Left ventricle myocardium inferior (tissue), 1 donor: ENCODE data around the gene GATA1. TPM values are rescaled to one million over a fixed set of nuclear protein-coding genes. Genes with fewer than 3 reads are reported as not detected.
"Not testable (repeated sequence)": the region's sequence is repeated elsewhere in the genome, so short reads cannot be mapped to it uniquely, and the experiment has no call there.

ENCODE experiments used
- DNase-seq: peaks from one replicate; pipeline ENCODE4 v3.0.0-alpha.2; 2020
- H3K27ac ChIP-seq: fragments of 200-600 bp; replicated peaks from 2 replicates; pipeline ENCODE4 v1.8.0; 2021
- H3K27me3 ChIP-seq: fragments of 200-600 bp; 2 replicates; pipeline ENCODE4 v1.8.0; 2021; ENCODE audit warnings: low read depth
- H3K36me3 ChIP-seq: fragments of 200-600 bp; 2 replicates; pipeline ENCODE4 v1.8.0; 2021
- H3K4me1 ChIP-seq: fragments of 200-600 bp; 2 replicates; pipeline ENCODE4 v1.8.0; 2021
- H3K4me3 ChIP-seq: fragments of 200-600 bp; 2 replicates; pipeline ENCODE4 v1.8.0; 2021; ENCODE audit warnings: mild to moderate bottlenecking, moderate library complexity
- H3K9me3 ChIP-seq: fragments of 200-600 bp; replicated peaks from 2 replicates; pipeline ENCODE4 v1.8.0; 2021
- intact Hi-C: fragments of 100-400 bp; cut with micrococcal nuclease; formaldehyde crosslinking; loops from one replicate; pipeline ENCODE4 v1.11.0; 2022
- total RNA-seq: library from RNA; stranded (reverse); fragmentation: NEBNext Ultra II Directional; extraction: Animal tissue kit (Norgen Biotek cat#: 25700); gene quantifications from one replicate; pipeline ENCODE4 v1.2.1, GENCODE V29; 2021
- TF ChIP-seq, protein P1 (sequence below): fragments of 200-600 bp; IDR thresholded peaks from 2 replicates; pipeline ENCODE4 v1.8.0; 2021; ENCODE audit warnings: antibody characterized with exemption, mild to moderate bottlenecking, borderline replicate concordance
- donor health status: DM: no; HTN: yes; CAD: no; lungs with severe emphysema.

GATA1 gene
- total RNA-seq, 1 donor from 2014 or later = not detected

- Histone ChIP-seq H3K27me3 (no peaks in the 10 kb centered on the region), H3K4me3 (no peak overlapping the region), H3K36me3 (peaks cover 46% of the 10 kb centered on the region), H3K4me1 (no peaks in the 10 kb centered on the region), H3K9me3 (no peaks in the 10 kb centered on the region), H3K27ac (no peak overlapping the region)
- DNase-seq = no peak
- TF ChIP-seq, protein P1, sequence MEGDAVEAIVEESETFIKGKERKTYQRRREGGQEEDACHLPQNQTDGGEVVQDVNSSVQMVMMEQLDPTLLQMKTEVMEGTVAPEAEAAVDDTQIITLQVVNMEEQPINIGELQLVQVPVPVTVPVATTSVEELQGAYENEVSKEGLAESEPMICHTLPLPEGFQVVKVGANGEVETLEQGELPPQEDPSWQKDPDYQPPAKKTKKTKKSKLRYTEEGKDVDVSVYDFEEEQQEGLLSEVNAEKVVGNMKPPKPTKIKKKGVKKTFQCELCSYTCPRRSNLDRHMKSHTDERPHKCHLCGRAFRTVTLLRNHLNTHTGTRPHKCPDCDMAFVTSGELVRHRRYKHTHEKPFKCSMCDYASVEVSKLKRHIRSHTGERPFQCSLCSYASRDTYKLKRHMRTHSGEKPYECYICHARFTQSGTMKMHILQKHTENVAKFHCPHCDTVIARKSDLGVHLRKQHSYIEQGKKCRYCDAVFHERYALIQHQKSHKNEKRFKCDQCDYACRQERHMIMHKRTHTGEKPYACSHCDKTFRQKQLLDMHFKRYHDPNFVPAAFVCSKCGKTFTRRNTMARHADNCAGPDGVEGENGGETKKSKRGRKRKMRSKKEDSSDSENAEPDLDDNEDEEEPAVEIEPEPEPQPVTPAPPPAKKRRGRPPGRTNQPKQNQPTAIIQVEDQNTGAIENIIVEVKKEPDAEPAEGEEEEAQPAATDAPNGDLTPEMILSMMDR = no peak
- intact Hi-C loops = no loop called here
Measured at GRCh38 chrX:48814722-48815121, 28.3 kb downstream of the GATA1 start.

- DNase-seq = no peak
- Histone ChIP-seq H3K4me3 (no peak overlapping the region), H3K36me3 (peaks cover 46% of the 10 kb centered on the region), H3K27ac (no peak overlapping the region), H3K27me3 (no peaks in the 10 kb centered on the region), H3K4me1 (no peaks in the 10 kb centered on the region), H3K9me3 (no peaks in the 10 kb centered on the region)
- TF ChIP-seq, protein P1 = no peak
- intact Hi-C loops = no loop called here
Measured at GRCh38 chrX:48815266-48815665, 28.9 kb downstream of the GATA1 start.

- Histone ChIP-seq H3K4me1 (no peaks in the 10 kb centered on the region), H3K36me3 (peaks cover 38% of the 10 kb centered on the region), H3K27ac (no peak overlapping the region), H3K4me3 (no peak overlapping the region), H3K27me3 (no peaks in the 10 kb centered on the region), H3K9me3 (no peaks in the 10 kb centered on the region)
- TF ChIP-seq, protein P1 = no peak
- intact Hi-C loops = no loop called here
- DNase-seq = no peak
Measured at GRCh38 chrX:48816014-48816810, 29.8 kb downstream of the GATA1 start.

GRCh38 chrX:48818098-48818497 is 31.7 kb downstream of the GATA1 start:
- no peak overlapping the region for H3K4me3 ChIP-seq
- peaks cover 38% of the 10 kb centered on the region for H3K36me3 ChIP-seq
- H3K27ac ChIP-seq = no peak overlapping the region
- no peaks in the 10 kb centered on the region for H3K9me3 ChIP-seq
- DNase-seq = no peak
- H3K27me3 ChIP-seq = no peaks in the 10 kb centered on the region
- intact Hi-C loops = no loop called here
- H3K4me1 ChIP-seq = no peaks in the 10 kb centered on the region
- TF ChIP-seq, protein P1 = no peak

GRCh38 chrX:48818866-48819265 is 32.5 kb downstream of the GATA1 start:
- intact Hi-C loops = no loop called here
- no peak for DNase-seq
- TF ChIP-seq, protein P1 = no peak
- no peaks in the 10 kb centered on the region for H3K9me3 ChIP-seq
- no peak overlapping the region for H3K27ac ChIP-seq
- no peak overlapping the region for H3K4me3 ChIP-seq
- no peaks in the 10 kb centered on the region for H3K4me1 ChIP-seq
- no peaks in the 10 kb centered on the region for H3K27me3 ChIP-seq
- H3K36me3 ChIP-seq = peaks cover 41% of the 10 kb centered on the region

GRCh38 chrX:48819394-48819793 is 33.0 kb downstream of the GATA1 start:
- H3K27ac ChIP-seq, H3K4me1 ChIP-seq, intact Hi-C loops, H3K27me3 ChIP-seq, DNase-seq, H3K4me3 ChIP-seq, H3K9me3 ChIP-seq: not testable (repeated sequence)
- peaks cover 43% of the 10 kb centered on the region for H3K36me3 ChIP-seq
